HepG2 (cell line): ENCODE results near the gene CHTF8. TPM values are rescaled to one million over a fixed set of nuclear protein-coding genes. Genes with fewer than 3 reads are reported as not detected.

Experiments
- ATAC-seq: fragments of 200-7000 bp; cut with Tn5 transposase; 3 replicates; pipeline ENCODE4 v1.9.1; 2020; ENCODE audit warnings: mild to moderate bottlenecking, moderate library complexity
- BruUV-seq: library from RNA; stranded (reverse); fragments of 400-500 nt; replicated peaks from 2 replicates; lab custom pipeline; 2021; lab: Mats Ljungman, UMichigan
- CTCF ChIA-PET: fragments of 300-600 bp; formaldehyde crosslinking; extraction: SDS; loops from one replicate; lab custom pipeline; 2021; ENCODE audit warnings: low total read pairs, inconsistent platforms, low intra/inter-chr PET ratio; lab: Yijun Ruan, JAX
- POLR2A ChIA-PET: fragments of 350-600 bp; sonication (Branson Sonifier 250); formaldehyde crosslinking; loops from one replicate; lab custom pipeline; 2020; ENCODE audit warnings: antibody characterized with exemption, inconsistent platforms; lab: Yijun Ruan, JAX
- DNase-seq: peaks from one replicate; pipeline ENCODE4 v3.0.0-alpha.2; 2015; ENCODE audit warnings: low spot score
- FAIRE-seq: peaks from 3 replicates; lab custom pipeline; 2011; peaks lifted over from hg19 to GRCh38; lab: Jason Lieb, UNC
- H2AFZ ChIP-seq: one replicate; pipeline ENCODE4 v1.6.1; 2011; ENCODE audit warnings: low read length, inconsistent platforms
- H3K27ac ChIP-seq: fragments of 300-600 bp; 3 replicates; pipeline ENCODE4 v1.8.0; 2011; ENCODE audit warnings: mixed run types, mild to moderate bottlenecking, mixed read lengths, low read length, inconsistent platforms; ENCODE audit not compliant: insufficient read depth; ENCODE audit errors: extremely low read length
- H3K27me3 ChIP-seq, 2 experiments: fragments of 200-600 bp in 1 of 2; 2 replicates in 1 of 2; 3 replicates in 1 of 2; pipeline versions ENCODE4 v1.6.0 to v1.8.0; 2011; ENCODE audit warnings: low read length in 2 of 2, mild to moderate bottlenecking in 2 of 2, moderate library complexity in 2 of 2, inconsistent platforms in 1 of 2; ENCODE audit not compliant: insufficient read depth in 2 of 2, control insufficient read depth in 1 of 2
- H3K36me3 ChIP-seq, 2 experiments: fragments of 200-600 bp in 1 of 2; replicated peaks in 1 of 2; 2 replicates in 1 of 2; 3 replicates in 1 of 2; pipeline versions ENCODE4 v1.5.1 to v1.8.0; 2011; ENCODE audit warnings: low read length in 2 of 2, inconsistent platforms in 1 of 2; ENCODE audit not compliant: insufficient read depth in 2 of 2, control insufficient read depth in 1 of 2
- H3K4me1 ChIP-seq: 2 replicates; pipeline ENCODE4 v1.5.1; 2012; ENCODE audit warnings: low read length, inconsistent platforms; ENCODE audit not compliant: insufficient read depth
- H3K4me2 ChIP-seq: 2 replicates; pipeline ENCODE4 v1.6.0; 2011; ENCODE audit warnings: low read depth, low read length, inconsistent platforms
- H3K4me3 ChIP-seq, 3 experiments: fragments of 200-600 bp in 1 of 3; sonication (generic), shearing (Covaris generic) in 1 of 3; replicated peaks in 1 of 3; 2 replicates each; pipeline ENCODE4 v1.5.1; 2011 to 2016; ENCODE audit warnings: low read length in 3 of 3, inconsistent platforms in 2 of 3, low read depth in 2 of 3, mild to moderate bottlenecking in 2 of 3, control low read depth in 1 of 3, mixed read lengths in 1 of 3; ENCODE audit not compliant: insufficient read depth in 1 of 3
- H3K79me2 ChIP-seq: one replicate; pipeline ENCODE4 v1.6.1; 2011; ENCODE audit warnings: low read length, inconsistent platforms; ENCODE audit not compliant: insufficient read depth
- H3K9ac ChIP-seq: 2 replicates; pipeline ENCODE4 v1.6.0; 2011; ENCODE audit warnings: mild to moderate bottlenecking, low read depth, low read length, inconsistent platforms; ENCODE audit not compliant: insufficient read depth
- H3K9me3 ChIP-seq: 2 replicates; pipeline ENCODE4 v1.5.1; 2012; ENCODE audit warnings: mild to moderate bottlenecking, low read length
- H4K20me1 ChIP-seq: 2 replicates; pipeline ENCODE4 v1.6.0; 2011; ENCODE audit warnings: inconsistent platforms, mild to moderate bottlenecking, low read length, moderate library complexity; ENCODE audit not compliant: insufficient read depth
- HHEX ChIP-seq: IDR thresholded peaks from 2 replicates; pipeline ENCODE4 v1.6.1; 2016; ENCODE audit warnings: control low read depth
- PCBP2 ChIP-seq: fragments of 200-400 bp; formaldehyde crosslinking; optimal IDR thresholded peaks from 2 replicates; pipeline ENCODE3; 2018; ENCODE audit warnings: low read length, low read depth; ENCODE audit not compliant: poor library complexity, severe bottlenecking
- ZNF773 ChIP-seq: sonication (generic); formaldehyde crosslinking; IDR thresholded peaks from 2 replicates; pipeline ENCODE4 v1.4.0; 2020; ENCODE audit warnings: missing genetic modification reagents, borderline replicate concordance
- in situ Hi-C: cut with HindIII; loops from 2 replicates; pipeline ENCODE4 v1.10.0; 2017; ENCODE audit warnings: low pct_unique_long_range_greater_than_20kb; ENCODE audit not compliant: extremely low pct_ligation_motif_present
- intact Hi-C: fragments of 100-400 bp; cut with micrococcal nuclease; formaldehyde crosslinking; loops from one replicate; pipeline ENCODE4 v1.10.0; 2022; ENCODE audit not compliant: unreplicated experiment
- polyA plus RNA-seq, 8 experiments: library from polyadenylated mRNA; depleted of rRNA in 3 of 8; stranded (reverse) in 7 of 8; unstranded in 1 of 8; fragments of >200 nt; fragmentation: Illumina TruSeq in 4 of 8; extraction: Trizol in 4 of 8; gene quantifications; 2 replicates each; pipeline versions ENCODE4 v1.2.1 to v1.2.3, GENCODE V29; 2011 to 2016; ENCODE audit warnings: low read depth in 4 of 8, missing spikeins in 1 of 8, mixed read lengths in 1 of 8; ENCODE audit not compliant: insufficient read depth in 1 of 8
- total RNA-seq, 5 experiments: library from RNA; depleted of rRNA; stranded (reverse); fragments of >200 nt; fragmentation: Illumina TruSeq; extraction: Trizol; gene quantifications; 2 replicates each; pipeline ENCODE4 v1.2.3, GENCODE V29; 2016; ENCODE audit warnings: low read depth in 1 of 5
- TF ChIP-seq, protein P1 (sequence below): sonication (generic); formaldehyde crosslinking; IDR thresholded peaks from 2 replicates; pipeline ENCODE4 v1.5.1; 2020; ENCODE audit warnings: missing genetic modification reagents, mild to moderate bottlenecking, borderline replicate concordance

Gene CHTF8
- total and polyA plus RNA-seq, 2 of the 13 experiments (the other 11 are each of a cell fraction or from before 2014, with no cell fraction given) = 37.2 to 67.5 TPM

- no peak for TF ChIP-seq HHEX (CRISPR knock-in tag)
- TF ChIP-seq, protein P1, sequence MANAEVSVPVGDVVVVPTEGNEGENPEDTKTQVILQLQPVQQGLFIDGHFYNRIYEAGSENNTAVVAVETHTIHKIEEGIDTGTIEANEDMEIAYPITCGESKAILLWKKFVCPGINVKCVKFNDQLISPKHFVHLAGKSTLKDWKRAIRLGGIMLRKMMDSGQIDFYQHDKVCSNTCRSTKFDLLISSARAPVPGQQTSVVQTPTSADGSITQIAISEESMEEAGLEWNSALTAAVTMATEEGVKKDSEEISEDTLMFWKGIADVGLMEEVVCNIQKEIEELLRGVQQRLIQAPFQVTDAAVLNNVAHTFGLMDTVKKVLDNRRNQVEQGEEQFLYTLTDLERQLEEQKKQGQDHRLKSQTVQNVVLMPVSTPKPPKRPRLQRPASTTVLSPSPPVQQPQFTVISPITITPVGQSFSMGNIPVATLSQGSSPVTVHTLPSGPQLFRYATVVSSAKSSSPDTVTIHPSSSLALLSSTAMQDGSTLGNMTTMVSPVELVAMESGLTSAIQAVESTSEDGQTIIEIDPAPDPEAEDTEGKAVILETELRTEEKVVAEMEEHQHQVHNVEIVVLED (CRISPR knock-in tag) = peak; percentile 81
Observed at GRCh38 chr16:69132424-69133252, at the start of gene CHTF8, which contains the start of gene UTP4 (continued).

- no TSS peak for BruUV-seq
- H4K20me1 ChIP-seq = no peaks in the 10 kb centered on the region
- H3K9ac ChIP-seq = no peak overlapping the region
- in situ Hi-C loops = no loop called here
- no peak for TF ChIP-seq ZNF773
- TF ChIP-seq PCBP2 = peak; percentile 29
- intact Hi-C loops = no loop called here
- no peak for ATAC-seq
- DNase-seq = no peak
- no peak for FAIRE-seq
- ChIA-PET POLR2A (interaction anchor here (1.1 kb wide), 1 partner anchor 8 kb away, joined by 4 read pairs; no protein-coding TSS in a partner anchor), CTCF (no interaction called here)
- H3K36me3 ChIP-seq = no peaks in the 10 kb centered on the region; a peak in 1 of 5 replicates
- no peak overlapping the region for H3K4me2 ChIP-seq
- H3K9me3 ChIP-seq = no peaks in the 10 kb centered on the region
- H3K4me3 ChIP-seq = no peak overlapping the region
- H2AFZ ChIP-seq = no peak overlapping the region
- no peak overlapping the region for H3K27ac ChIP-seq
- H3K4me1 ChIP-seq = peaks cover 24% of the 10 kb centered on the region
- H3K79me2 ChIP-seq = no peaks in the 10 kb centered on the region
- H3K27me3 ChIP-seq = no peaks in the 10 kb centered on the region
Observed at GRCh38 chr16:69180011-69180338, 47.6 kb upstream of the CHTF8 start.
